ENCODE results near the gene CSNK2A1.

The CSNK2A1 gene

DNA sequence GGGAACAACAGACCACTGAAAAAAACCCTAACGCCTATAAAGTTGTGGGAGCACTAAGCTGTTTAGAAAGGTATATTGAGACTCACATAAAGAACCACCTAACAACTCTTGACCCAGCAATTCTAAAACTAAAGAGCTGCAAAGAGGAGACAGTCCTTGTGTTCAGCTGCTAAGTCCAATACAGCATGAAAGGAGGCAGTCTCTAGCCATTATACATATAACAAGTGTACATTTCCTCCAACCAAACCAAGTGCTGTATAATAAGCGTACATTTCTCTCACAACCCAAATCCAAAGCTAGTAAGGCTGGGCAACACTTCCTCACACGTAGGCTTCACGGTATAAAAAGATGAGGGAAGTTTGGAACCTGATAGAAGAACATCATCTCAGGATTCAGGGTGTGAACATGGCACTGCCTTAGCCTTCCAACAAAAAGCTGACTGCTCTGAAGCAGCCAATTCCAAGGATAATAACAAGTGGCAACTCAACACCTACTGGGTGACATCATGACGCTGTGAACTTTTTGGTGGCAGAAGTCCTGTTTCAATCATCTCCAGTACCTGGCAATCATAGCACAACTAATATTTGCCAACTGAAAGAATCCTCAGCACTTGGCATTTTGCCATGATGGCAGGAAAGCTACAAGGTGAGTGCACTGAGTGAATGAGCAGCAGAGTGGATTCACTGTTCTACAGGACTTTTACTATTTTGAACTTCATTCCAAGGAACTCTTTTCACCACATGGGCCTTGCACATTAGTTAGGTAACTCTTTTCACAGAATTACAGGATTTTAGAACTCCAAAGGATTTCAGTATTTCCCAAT lies 97.9 kb downstream of the CSNK2A1 start:
- no peak for DNase-seq

DNA sequence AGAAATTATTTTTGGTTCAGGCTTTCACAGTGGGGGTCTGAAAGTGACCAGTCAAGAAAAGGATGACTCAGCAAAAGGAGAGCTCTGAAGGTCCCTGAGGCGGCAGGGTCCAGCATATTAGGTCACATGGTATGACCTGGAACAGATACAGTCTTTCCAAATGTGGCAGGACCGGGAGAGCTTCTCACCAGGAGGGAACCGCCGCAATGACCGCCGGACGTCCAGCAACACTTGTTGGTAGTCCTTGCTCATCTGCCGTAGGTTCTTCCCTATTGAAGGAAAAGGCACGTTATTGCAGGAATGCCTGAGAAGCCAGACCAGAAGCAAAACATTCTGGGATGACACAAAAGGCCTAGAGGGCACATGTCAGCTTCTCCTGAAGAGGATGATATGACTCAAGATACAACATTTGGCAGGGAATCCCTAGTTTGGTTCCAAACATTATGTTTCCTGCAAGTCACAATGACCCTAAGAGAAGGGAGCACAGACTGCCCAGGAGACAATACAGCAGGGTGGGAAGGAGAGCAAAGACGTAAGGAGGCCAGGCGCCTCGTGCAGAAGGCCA lies 98.6 kb downstream of the CSNK2A1 start:
- no peak for DNase-seq

DNA sequence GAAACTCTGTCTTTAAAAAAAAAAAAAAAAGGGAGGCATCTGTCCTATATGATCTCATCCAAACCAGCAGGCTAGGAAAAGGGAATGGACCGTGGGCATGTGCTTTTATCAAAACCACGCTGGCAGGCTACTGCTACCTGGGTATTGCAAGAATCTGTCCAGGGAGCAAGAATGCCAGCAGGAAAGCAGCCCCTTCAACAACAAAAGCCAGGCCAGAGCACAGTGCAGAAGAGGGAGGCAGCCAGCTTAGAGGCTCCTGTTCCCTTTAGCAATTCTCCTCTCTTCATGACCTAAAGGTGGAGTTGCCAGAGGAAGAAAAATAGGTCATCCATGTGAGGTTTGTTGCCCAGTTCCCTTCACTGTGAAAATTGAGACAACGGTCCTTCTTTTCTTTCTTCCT lies 99.5 kb downstream of the CSNK2A1 start:
- DNase-seq, result no peak

DNA sequence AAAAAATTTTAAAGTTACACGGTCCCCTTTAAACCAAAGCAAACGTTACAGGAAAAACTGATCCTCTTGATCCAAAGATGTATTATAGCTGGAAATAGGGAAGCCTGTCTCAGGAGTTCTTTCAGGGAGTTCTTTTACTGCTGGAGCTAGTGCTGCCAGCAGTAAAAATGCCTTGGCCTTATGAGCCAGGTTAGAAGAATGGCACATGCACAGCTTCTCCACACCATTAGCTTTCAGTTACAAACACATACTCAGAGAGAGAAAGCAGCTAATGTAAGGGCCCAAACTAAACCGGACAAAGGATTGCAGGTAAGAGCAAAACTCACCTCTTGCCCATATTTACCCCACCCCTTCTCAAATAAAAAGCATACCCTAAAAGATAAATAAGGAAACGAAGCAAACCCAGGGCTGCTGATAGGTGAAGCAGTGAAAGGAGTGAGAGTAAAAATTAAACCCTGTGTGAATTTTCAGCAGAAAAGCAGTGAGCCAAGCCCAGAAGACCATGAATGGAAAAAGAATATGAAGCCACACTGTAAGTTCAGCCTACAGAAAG lies 100.3 kb downstream of the CSNK2A1 start:
- no peak for DNase-seq

DNA sequence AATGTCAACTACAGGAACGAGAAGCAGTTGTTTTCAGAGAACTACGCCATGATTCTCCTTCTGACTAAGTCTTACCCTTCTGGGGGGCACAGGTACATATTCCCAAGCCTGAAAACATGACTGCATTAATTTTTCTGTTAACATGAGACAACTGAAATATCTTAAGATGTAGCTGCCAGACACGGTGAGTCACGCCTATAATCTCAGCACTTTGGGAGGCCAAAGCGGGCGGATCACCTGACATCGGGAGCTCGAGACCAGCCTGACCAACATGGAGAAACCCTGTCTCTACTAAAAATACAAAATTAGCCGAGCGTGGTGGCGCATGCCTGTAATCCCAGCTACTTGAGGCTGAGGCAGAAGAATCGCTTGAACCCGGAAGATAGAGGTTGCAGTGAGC lies 103.0 kb downstream of the CSNK2A1 start:
- DNase-seq, result no peak

DNA sequence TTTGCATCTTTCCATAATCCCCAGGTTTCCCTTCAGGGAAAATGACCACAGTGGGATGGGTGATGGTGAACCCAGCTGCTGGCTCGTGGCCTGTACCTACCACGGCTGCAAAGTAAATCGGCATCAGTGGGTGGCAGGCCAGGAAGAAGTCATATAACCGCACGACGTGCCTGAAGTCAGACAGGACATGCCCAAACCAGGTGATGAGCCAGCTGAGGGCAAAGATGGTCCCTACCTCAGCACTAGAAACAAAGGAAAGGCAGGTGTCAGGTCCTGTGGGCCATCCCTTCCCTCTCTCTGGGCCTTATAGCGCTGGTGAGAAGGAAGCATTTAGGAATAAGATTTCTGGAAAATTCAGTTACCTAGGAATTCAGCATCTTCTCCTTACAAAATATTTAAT lies 103.4 kb downstream of the CSNK2A1 start:
- no peak for DNase-seq

DNA sequence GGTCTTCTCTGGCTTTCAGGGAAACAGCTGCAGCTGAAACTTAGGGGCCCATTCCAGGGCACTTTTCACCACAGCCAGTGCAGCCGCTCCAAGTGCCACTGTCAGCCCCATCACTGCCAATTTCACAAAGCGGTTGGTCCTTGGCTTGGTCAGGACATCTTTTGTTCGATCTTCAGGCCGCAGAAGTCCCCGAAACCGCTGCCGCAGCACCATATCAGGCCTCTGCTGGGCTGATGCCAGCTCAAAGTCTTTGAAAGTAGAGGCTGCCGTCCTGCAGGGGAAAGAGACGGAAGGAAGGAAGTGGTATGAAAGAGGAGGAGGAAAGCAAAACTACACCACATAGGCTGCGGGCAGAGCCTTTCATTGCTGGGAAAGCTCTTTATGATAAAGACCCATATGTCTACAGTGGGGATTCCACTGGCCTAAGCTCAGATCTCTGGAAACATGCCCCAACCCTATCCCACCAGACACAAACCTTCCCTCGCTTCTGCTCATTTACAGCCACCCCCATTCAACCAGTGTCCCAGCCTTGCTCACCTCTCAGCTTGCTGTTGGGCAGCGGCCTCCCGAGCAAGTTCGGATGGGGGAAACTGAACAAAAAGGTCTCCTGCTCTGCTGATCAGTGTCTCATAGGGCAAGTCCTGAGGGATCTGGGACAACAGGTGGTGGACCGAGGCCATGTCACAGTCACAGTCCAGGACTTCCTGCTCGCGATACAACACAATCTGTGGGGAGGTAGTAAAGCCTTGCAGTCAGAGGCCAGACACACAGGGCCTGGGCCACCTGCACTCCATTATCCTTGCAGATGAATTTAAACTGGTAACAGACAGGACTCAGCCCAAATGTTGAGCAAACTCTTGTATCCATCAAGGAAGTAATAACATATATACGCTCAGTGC lies 104.8 kb downstream of the CSNK2A1 start:
- DNase-seq, result peak; percentile 82

DNA sequence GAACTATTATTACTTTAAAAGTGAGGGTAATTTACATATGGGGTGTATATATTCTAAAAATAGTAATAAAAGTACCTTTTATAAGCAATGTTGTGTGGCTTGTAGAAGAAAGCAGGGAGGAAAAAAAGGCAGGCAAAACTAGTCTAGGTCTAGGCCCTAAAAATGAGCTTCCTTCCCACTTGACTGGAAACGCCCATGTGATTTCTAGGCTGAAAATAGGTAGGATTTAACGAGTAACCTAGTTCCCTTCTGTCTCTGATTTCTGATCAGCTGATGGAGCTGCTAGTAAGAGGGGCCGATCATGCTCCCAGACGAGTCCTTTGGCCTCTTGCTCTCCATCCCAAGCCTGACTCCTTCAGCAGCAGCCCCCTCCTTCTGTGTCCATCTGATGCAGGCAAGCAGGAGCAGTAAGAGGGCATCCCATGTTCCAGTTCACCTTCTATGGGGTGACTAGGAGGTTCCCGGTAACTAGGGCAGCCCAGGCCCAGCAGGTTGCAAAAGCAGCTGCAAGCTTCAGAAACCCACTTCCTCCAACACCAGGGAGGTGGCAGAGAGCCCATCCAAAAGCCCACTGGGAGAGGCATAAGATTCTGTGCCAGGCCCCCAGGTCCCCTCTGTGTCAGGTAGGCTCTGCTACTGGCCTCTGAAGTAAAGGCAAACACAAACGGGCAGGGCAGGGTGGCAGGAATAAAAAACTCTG lies 105.7 kb downstream of the CSNK2A1 start:
- DNase-seq, result peak; percentile 21

DNA sequence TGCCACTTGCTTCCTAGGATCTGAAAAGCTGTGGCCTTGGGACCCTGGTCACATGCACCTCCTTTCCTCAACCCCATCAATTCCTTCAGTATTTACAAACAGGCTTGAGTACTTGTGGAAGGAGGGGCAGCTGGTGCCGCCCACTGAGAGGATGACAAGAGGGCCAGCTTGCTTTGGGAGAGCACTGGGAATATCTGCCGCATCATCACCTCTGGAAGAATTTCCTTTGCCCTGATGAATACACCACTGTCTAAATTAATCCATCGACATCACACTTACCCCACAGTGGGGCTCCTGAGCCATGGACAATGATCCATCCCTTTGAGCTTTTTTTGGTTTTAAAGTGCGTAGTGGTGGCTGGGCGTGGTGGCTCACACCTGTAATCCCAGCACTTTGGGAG lies 107.1 kb downstream of the CSNK2A1 start:
- no peak for DNase-seq

DNA sequence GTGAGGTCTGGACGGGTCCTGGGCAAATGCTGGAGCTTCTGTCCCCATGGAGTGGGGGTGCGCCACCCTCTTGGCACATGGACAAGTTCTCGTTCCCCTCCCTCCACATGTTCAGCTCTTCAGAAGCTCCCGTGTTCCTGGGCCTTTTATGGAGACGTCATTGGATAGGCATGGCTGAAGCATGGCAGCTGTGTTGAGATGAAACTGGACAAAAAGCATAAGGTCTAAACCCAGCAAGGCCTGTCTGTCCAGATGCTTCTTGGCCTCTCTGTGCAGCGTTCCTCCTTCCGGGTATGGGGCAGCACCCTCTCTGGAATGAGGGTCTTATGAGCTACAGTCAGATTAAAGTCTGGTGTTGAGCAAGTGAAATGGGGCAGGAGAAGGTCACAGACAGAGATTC lies 108.0 kb downstream of the CSNK2A1 start:
- no peak for DNase-seq

DNA sequence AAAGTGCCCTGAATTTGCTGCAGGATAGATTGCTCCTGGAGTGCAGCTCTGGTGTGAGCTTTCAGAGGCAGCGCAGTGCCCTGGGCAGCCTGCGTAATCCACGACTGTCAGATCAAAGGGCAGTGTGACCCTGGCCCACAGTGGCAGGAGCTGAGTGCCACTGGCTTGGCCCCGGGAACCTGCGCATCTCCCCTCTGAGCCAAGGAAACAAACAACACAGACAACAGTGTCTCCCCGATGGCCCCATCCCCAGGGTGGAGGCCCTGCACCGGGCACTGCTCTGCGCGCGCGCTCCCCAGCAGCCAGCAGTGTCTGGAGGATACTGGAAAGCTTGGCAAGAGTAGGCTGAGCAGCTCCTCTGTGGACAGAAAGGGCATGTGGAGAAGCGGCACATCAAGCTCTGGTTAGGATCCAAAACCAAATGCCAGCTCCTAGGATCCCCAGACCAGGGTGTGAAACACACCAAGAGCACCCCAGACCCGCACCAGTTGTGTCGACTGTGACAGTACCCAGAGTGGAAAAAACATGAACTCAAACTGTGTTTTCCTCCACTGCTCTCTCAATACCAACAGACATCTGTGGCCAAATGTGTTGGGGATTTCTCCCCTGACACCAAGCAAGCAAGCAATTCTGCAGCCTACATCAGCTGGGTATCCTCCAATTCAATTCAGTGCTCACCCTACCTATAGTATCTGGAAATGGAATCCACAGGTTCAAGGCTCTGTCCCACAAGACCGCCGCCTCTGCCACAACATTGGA lies 108.8 kb downstream of the CSNK2A1 start:
- DNase-seq, result no peak

DNA sequence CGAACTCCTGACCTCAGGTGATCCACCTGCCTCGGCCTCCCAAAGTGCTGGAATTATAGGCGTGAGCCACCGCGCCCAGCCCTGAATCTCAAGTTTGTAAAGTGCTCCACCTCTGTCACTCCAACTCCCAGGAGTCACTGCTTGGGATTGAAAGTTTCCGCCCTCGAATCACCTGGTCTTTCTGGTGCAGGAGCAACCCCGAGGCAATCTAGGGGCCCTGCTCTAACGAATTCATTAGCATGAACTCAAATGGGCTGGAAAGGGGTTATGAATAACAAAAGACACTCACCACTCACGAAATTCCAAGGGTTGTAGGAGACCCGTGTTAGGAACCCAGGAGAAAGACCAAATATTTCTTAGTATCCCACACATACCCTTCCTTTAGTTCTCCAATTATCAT lies 109.4 kb downstream of the CSNK2A1 start:
- no peak for DNase-seq

DNA sequence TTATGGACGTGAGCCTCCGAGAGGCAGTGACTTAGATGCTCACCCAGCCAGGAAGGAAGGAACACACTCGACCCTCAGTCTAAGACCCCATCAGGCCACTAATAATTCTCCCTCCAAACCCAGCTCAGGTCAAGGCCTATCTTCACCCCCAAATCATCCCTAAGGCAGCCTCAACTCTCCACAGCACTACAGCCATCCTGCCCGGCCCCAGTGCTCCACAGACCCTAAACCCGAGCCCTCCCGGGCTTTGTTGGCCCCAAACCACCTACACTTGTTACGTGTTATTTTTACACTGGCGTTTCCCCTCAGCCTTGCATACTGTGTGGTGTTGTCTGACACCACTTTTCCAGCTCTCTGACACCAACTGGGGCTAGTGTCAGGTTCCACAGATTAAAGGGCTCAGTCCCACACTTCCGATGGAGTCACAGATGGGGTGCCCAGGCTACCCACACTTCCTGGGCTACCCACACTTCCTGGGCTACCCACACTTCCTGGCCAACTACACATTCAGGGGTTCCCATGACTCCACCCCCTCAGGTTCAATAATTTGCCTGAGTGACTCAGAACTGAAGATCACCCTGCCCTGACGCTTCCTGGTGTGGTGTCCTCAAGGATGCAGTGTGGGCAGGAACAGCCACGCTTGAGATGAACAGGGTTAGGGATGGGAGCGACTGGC lies 110.2 kb downstream of the CSNK2A1 start:
- peak; percentile 87 for DNase-seq

DNA sequence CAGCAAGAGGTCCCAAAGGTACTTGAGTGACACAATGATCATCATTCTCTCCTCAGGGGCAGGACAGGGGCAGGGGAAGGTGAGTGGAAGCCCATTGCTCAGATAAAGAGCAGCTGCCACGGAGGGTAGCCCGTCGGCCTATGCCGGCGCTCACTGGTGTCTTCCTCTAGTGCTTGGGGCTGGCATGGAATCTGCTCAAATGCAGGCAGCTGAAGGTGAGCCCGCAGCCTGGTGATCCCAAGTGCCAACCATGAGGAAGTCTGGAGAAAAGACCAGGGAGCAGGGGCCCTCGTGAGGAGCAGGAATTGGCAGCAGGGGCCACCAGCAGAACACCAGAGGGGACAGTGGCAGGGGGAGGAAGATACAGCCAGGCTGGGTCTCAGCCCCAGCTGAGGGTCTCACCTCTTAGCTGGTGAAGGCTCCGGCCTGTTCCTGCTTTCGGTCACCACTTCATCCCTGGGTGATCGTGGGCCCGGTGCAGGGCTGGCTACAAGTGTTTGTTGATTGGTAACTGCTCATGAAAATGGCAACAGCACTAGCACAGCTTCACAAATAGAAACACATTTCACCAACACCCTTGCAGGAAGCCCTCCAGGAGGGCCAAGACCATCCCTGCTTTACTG lies 110.8 kb downstream of the CSNK2A1 start:
- no peak for DNase-seq

DNA sequence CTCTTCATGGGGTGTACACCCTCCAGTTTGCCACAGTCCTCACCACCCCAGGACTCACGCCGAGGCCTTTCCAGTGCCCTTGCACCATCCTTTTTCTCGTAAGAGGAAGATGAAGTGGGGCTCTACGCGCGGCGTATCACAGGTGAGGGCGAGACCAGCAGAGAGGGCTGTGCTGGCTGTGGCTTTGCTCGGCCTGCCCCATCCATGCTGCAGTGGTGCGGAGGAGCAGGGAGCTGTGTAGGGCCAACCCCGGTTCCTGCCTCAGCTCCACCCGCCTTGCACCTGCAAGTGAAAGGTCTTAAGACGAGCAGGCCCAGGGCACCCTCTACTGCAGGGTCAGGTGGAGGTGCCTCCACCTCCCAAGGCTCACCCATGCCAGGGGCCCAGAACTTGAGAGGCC lies 111.4 kb downstream of the CSNK2A1 start:
- DNase-seq, result no peak

DNA sequence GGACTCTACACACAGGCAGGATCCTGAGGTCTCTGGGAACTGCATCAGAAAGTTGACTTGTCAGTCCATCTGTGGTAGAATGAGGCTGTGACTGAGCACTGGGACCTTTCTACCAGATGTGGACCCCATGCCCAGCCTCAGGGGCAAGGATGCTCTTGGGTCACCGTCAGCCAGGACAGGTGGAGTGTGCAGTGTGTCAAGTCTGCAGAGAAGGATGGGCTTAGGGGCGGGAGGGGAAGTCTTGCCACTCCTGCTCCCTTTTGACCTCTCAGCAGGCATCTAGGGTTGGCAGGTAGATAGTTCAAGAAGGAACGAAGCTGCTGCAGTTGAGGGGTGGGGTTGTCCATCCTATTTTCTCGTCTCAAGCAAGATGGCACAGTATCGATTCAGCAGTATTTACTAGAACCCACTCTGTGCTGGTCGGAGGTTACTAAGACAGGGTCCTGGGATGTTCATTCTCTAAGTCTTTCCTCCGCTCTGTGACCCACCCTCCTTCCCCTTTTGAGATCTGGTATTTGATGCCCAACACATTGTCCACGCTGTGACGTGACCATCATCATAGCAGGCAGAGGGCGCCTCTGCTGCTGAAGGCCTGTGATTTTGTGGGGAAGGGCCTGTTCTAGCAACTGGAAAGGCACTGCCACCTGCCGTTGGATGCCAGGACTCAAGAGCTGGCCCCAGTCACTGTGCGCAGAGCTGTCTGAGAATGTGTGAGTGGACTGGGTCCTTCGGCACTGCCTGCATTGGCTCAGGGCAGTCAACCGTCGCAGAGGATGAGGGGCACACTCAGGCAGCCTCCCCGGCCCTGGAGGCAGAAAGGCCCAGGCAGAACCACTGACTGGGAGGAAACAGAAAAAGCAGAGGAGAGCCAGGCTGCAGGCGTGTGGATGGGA lies 112.3 kb downstream of the CSNK2A1 start:
- peak; percentile 48 for DNase-seq

DNA sequence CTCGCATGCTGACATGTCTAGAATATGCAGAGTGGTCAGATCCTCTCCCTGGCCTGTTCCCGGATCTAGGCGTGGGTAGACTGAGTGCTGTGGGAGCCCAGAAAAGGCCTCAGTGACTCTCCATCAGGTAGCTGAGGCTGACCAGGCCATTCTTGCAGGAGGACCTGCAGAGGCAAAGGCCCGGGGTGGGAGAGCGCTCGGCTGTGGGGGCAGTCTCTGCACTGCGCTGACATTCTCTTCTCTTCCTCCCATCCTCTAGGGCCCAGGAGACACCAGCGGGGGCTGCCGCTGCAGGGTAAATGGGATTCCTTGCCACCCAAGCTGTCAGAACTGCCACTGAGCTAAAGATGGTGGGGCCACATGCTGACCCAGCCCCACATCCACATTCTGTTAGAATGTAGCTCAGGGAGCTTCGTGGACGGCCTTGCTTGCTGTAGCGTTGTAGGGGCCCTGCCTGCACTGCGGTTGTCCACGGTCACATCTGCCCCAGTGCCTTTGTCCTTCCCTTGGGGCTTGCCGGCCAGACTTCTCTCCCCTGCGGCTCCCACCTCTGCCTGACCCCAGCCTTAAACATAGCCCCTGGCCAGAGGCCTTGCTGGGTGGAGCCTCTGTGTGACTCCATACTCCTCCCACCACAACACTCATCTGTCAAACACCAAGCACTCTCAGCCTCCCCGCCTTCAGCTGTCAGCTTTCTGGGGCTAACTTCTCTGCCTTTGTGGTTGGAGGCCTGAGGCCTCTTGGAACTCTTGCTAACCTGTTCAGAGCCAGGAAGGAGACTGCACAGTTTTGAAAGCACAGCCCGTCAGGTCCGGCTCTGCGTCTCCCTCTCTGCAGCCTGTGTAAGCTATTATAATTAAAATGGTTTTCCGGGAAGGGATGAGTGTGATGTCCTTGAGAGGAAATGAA lies 113.2 kb downstream of the CSNK2A1 start:
- DNase-seq, result no peak

DNA sequence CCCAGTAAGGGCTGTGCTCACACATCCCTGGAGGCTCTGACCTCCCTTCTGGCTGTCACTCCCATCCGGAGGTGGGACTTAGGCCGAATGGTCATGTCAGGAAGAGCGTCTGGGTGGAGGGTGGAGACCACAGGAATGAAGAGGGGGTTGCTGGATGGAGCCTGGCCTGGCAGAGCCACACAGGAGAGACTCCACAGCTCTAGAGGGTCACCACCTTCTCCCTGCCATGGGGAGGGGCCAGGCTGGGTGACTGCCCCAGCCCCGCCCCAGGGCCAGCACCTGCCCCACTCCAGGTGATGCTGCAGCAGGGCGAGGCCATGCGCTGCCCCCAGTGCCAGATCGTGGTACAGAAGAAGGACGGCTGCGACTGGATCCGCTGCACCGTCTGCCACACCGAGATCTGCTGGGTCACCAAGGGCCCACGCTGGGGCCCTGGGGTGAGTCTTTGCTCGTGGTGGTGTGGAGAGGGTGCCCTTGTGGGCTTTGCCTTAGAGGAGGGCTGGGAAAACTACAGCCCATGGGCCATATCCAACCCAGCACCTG lies 114.9 kb downstream of the CSNK2A1 start:
- DNase-seq, result no peak

All from activated CD4-positive, alpha-beta T cell treated with anti-CD3 and anti-CD28 coated beads, Interleukin-2, amount 50 U/mL, for 16 hours (primary cell).